SH-SY5Y (cell line): ENCODE results near the gene CTTNBP2NL.

ENCODE experiments used
- GATA2 ChIP-seq: IDR thresholded peaks from 2 replicates; pipeline ENCODE4 v1.6.1; 2011; ENCODE audit warnings: mild to moderate bottlenecking, low read depth, low read length
- GATA3 ChIP-seq: IDR thresholded peaks from 2 replicates; pipeline ENCODE4 v1.6.1; 2011; ENCODE audit warnings: low read depth, mild to moderate bottlenecking, low read length, moderate library complexity

GRCh38 chr1:112402682-112403643 lies 6.9 kb downstream of the CTTNBP2NL start:
- no peak for TF ChIP-seq GATA3
- no peak for TF ChIP-seq GATA2
